GM19043 (cell line): ENCODE measurements around the gene CDK19.
"Not testable (repeated sequence)": the region's sequence is repeated elsewhere in the genome, so short reads cannot be mapped to it uniquely, and the experiment has no call there.

Source experiments
- ATAC-seq: cut with Tn5 transposase; IDR thresholded peaks from one replicate; pipeline ENCODE4 v1.9.1; 2021; ENCODE audit warnings: low read depth; ENCODE audit not compliant: unreplicated experiment

CDK19 gene

DNA sequence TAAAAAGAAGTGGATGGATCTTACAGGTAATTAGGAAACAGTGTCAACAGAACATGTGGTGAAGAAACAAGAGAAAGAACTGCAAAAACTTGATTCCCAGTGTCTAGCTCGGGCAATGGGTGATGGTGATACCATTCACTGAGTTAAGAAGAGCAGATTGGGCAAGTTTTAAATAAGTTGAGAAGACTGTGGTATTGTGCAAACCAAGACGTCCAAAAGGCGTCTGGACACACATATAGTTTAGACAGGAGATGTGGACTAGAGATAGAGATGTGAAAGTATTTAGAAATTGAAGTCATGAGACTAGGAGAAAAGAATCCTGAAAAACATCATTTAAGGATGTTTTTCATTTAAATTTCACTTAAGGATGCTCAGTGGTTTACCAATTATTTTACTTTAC is 53.9 kb downstream of the CDK19 start:
- ATAC-seq: no peak

GRCh38 chr6:110760589-110760988 is 54.7 kb downstream of the CDK19 start:
- ATAC-seq: no peak

GRCh38 chr6:110760098-110760497 is 55.2 kb downstream of the CDK19 start:
- ATAC-seq: not testable (repeated sequence)

DNA sequence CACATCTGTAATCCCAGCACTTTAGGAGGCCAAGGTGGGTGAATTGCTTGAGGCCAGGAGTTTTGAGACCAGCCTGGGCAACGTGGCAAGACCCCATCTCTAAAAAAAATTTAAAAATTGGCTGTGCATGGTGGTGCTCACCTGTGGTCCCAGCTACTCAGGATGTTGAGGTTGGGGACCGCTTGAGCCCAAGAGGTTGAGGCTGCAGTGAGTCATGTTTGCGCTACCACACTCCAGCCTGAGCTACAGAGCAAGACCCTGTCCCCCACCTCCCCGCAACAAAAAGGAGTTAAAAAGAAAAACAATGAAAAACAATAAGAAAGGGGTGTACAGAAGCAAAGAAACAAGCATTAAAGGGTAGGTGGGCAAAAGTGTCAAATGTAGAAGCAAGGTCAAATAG is 57.3 kb downstream of the CDK19 start:
- ATAC-seq: no peak

- ATAC-seq: no peak
Measured at GRCh38 chr6:110756817-110757216, 58.5 kb downstream of the CDK19 start.

GRCh38 chr6:110755411-110755834 is 59.8 kb downstream of the CDK19 start:
- no peak for ATAC-seq

- not testable (repeated sequence) for ATAC-seq
Measured at GRCh38 chr6:110753936-110754668, 61.2 kb downstream of the CDK19 start.

GRCh38 chr6:110748453-110748852 is 66.8 kb downstream of the CDK19 start:
- ATAC-seq: no peak

DNA sequence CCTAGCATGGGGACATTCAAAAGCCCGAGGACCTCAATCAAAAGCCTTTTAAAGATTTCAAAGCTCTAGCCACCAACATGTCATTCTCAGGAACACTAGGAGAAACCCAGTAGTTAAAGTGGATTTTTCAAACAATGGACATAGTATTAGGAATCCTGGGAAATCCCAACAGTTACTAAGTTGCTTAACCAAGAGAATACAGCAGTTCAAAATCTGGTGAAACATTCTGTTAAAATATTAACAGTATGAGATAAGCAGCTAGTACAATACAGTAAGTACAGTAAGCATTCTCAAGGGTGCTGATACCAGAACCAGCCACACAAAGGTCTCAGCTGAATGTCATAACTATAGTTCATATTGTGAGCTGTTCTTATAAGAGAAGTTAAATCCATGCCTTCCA is 68.6 kb downstream of the CDK19 start:
- ATAC-seq: no peak

DNA sequence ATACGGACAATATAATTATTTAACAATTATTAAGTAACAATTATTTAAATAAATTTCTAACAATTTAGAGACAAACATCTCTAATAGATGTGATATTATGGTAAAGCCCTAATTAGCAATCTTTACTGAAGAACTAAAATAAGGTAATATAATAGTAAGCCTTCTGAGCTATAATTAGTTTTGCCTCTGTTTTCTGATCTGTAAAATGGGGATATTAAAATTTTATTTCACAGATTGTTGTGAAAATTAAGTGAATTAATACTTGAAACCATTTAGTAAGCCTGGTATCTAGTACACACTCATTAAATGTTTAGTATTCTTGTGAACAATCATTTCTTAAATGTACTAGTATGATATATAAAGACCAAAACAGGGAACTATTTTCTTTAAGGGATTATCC is 70.3 kb downstream of the CDK19 start:
- no peak for ATAC-seq

- ATAC-seq: not testable (repeated sequence)
Measured at GRCh38 chr6:110742552-110742951, 72.7 kb downstream of the CDK19 start.

DNA sequence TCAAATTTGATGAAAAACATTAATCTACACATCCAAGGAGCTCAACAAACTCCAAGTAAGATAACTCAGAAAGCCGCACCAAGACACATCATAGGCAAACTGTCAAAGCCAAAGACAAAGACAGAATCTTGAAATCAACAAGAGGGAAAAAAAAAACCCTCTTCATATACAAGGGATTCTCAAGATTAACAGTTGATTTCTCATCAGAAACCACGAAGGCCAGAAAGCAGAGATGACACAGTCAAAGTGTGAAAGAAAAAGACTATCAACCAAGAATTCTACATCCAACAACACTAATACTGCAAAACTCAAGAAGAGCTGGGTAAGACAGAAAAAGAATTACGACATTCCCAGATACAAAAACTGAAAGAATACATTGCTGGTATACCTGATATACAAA is 73.8 kb downstream of the CDK19 start:
- no peak for ATAC-seq

GRCh38 chr6:110738899-110739365 is 76.3 kb downstream of the CDK19 start:
- ATAC-seq: peak; percentile 93

DNA sequence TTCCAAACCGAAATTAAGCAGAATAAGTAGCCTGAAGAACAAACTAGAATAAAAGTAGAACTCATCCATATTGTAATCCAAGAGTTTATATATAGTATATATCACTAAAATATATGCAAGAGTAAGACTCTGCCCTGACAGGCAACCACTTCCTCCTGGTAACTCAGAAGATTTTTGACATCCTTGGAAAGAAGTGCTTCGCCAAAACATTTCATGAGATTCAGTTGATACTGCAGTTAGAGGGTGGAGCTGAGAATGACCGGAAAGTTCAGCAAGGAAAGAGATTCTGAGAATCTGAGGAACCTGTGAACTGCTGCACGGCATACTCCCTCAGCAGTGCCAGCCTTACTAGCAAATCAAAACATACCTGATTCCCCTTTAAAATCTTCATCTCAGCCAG is 79.6 kb downstream of the CDK19 start:
- no peak for ATAC-seq

GRCh38 chr6:110731898-110732297 is 83.4 kb downstream of the CDK19 start:
- ATAC-seq: no peak

GRCh38 chr6:110731196-110731595 is 84.1 kb downstream of the CDK19 start:
- ATAC-seq: no peak

- ATAC-seq: peak; percentile 90
Measured at GRCh38 chr6:110728501-110728900, 86.8 kb downstream of the CDK19 start.

- no peak for ATAC-seq
Measured at GRCh38 chr6:110723017-110723416, 92.3 kb downstream of the CDK19 start.

- no peak for ATAC-seq
Measured at GRCh38 chr6:110720066-110720465, 95.2 kb downstream of the CDK19 start.

- ATAC-seq: not testable (repeated sequence)
Measured at GRCh38 chr6:110719601-110720000, 95.7 kb downstream of the CDK19 start.

GRCh38 chr6:110714143-110714542 is 101.1 kb downstream of the CDK19 start:
- ATAC-seq: no peak

DNA sequence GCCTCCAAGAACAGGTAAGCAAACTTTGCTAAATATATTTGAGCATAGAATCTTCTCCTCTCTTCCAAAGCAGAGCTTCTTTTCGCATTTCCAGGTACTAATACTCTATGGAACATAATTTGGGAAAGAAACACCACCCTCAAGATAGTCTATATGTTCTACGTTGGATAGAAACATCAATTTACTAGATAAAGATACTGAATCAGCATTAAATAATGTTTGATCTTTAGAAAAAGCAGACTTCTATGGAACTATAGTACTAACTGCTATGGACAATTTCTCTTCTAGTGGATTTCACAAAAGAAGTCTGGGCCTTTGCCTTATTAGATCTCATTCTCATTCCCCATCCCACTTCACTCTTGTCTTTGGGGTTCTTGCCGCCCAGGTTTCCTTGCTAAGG is 103.0 kb downstream of the CDK19 start:
- no peak for ATAC-seq

- no peak for ATAC-seq
Measured at GRCh38 chr6:110710115-110710514, 105.2 kb downstream of the CDK19 start.
